HuH-7.5 (cell line): ENCODE measurements around the gene RINL.
"Not testable (repeated sequence)": the region's sequence is repeated elsewhere in the genome, so short reads cannot be mapped to it uniquely, and the experiment has no call there.

Experiments
- DNase-seq: peaks from one replicate; pipeline ENCODE4 v3.0.0; 2011; ENCODE audit warnings: low spot score

Gene RINL

DNA sequence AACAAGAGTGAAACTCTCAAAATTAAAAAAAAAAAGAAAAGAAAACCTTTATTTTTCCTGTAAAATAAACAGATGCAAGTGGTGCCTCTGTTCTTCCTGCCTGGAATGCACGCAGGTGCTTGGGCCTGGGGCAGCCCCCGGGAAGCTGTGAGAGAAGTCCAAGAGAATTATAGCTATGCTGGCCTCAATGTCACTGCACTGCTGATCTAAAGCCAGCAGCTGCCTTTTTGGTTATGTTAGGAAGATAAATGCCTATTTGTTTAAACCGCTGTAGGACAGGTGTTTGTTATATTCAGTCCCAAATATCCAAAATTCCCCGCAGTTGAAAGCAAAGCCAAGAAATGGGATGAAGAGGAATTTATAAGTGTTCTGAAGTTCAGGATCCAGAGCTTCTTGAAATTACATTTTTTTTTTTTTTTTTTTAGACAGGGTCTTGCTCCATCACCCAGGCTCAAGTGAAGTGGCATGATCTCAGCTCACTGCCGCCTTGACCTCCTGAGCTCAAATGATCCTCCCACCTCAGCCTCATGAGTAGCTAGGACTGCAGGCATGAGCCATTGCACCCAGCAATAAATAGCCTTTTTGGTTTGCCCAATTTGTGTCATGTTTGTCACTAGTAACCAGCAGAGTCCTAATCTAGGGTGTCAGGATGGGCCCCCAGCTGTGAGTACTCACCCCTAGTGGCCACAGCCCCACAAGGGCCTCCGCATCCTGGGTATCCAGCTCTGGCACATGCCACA is 2.2 kb downstream of the RINL start:
- DNase-seq = no peak

DNA sequence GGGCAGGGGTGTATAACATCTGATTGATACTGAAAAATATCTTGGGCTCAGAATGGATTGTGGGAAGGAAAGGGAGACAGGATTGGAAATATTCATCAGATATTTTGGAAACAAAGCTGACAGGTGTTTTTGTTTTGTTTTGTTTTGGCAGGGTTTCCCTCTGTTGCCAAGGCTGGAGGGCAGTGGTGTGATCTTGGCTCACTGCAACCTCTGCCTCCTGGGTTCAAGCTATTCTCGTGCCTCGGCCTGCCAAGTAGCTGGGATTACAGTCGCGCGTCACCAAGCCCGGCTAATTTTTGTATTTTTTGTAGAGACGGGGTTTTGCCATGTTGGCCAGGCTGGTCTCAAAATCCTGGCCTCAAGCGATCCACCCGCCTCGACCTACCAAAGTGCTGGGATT is 4.7 kb downstream of the RINL start:
- DNase-seq = not testable (repeated sequence)

DNA sequence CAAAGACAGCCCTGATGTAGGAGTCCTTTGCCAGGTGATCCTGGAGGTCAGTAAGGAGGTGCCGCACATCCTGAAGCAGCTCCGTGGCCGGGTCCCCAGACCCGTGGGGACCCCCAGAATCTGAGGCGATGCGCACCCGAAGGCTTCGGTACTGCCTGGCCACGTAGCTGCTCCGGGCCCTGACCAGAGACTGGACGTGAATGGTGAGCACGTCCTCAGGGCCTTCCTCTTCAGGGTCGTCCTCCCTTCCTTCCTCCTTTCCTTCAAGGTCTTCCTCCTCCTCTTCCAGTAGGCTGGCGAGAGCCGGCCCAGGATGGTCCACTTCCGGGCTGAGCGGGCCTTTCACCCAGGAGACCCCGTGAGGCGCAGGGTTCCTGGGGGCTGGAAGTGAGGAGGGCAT is 7.5 kb downstream of the RINL start:
- DNase-seq = no peak

DNA sequence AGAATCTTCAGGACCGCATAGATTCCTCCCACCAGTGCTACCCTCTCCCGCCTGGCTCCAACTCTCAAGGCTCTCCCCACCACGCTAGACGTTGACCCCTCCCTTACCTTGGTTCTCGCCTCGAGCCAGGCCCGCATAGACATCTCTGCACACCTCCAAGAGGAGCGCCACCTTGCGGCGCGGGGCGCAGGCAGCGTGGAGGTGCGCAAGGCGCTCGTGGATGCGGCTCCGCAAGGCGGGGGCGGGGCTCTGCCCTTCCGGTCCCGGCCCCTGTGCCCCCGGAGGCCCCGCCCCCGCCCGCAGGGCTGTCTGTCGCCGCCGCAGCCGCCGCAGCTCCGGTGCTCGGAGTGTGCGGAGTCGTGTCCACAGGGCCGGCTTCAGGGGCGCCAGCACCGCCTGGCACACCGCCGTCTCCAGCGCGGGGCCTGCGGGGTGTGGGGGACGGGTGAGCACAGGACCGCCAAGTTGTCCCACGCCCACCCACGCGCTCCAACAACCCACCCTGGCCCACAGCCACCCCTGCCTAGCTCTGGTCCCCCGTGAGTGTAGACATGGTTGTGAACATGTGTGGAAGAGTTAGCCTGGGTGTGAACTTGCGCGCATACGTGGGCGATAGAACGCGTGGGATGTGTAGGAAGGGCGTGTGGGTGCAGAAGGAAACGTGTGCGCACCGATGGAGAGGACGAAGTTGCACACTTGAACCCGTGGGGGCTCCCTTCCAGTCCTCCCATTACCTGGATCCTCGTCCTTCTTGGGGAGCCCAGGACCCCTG is 8.1 kb downstream of the RINL start:
- DNase-seq = peak; percentile 88

DNA sequence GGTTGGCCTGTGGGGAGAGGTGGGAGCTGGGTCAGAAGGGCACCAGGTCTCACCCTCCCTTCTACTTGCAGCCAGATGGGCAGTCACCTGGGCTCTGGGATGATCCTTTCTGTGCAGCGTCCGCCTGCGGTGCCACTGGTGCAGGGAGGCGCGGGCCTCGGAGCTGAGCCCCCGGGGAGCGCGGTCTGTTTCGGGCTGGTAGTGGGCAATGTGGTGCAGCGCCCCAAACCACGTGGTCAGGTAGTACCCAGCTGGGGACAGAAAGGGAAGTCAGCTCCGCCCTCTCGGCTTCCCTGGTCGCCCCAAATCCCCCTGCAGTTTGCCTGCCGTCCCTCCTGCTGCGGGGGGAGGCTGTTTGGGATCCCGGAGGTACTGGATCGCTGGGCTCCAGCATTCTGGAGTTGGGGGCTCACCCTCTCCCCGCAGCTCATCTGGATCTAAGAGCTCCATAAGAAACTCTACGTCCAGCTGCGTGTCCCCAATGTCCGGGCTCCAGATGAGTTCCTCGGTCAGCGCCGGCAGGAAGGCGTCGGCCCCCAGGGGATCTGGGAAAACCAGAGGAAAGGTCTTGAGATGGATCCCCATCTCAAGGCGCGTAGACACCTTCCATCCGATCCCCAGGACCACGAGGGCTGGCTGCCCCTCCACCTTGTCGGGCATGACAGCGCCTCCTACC is 8.8 kb downstream of the RINL start:
- DNase-seq = no peak

DNA sequence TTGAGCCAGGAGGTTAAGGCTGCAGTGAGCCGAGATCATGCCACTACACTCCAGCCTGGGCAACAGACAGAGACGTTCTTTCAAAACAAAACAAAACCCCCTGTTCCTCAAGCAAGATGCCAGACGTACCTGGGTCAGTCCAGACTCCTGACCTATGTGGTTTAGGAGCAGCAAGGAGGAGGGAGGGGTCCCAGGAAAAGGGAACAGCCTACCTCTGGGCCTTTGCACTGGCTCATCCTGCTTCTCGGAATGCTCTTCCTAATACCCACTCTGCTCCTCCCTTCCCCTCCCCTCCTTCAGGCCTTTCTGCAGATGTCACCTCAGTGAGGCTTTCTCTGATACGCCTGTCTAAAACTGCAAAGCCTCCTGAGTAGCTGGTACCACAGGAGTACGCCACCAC is 9.5 kb downstream of the RINL start:
- DNase-seq = no peak

DNA sequence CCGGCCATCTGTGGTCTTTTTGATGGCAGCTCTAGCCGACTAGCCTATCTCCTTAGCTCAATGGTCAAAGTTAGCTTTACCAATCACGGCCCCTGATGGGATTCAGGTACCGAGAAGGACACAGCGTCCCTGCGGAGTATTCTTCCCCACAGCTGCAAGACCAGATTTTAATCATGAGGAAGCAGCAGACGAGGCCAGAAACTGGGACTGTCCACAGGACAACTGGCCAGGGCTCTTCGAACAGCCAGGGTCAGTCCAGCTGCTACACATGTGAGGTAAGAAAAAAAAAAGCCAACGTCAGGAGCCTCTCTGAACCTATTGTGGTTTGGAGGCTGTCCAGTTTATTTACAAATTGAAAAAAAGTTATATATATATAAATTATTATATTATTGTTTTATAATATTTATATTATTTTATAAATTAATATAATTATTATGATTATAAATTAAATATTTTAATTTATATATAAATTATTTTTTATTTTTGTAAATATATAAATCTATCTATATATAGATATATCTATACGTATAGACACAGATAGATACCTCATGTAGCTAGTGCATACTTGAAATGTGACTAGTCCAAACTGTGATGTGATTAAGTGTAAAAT is 10.8 kb downstream of the RINL start:
- no peak for DNase-seq

DNA sequence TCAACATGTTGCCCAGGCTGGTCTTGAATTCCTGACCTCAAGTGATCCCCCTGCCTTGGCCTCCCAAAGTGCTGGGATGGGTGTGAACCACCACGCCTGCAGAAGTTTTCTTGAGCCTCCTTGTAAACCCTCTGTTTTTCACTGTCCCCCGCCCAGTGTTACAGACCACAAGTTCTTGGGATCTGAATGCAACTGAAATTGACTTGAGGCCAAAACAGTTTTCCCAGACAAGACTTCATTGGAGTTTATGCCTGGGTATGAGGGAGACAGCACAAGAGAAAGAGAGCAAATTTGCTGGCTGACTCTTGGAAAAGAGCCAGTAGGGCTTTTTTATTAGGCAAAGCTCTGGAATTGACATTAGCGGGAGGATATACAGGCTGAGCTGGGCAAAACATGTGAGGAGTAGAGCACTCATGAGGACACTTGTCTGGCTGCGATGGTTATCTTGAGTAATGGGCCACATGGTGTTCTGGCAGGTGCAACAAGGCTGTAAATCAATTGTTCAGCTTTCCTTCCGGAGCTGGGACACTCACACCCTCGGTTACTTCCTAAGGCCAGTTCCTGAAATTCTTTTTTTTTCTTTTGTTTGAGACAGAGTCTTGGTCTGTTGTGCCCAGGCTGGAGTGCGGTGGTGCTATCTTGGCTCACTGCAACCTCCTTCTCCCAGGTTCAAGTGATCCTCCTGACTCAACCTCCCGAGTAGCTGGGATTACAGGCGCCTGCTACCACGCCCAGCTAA is 15.6 kb downstream of the RINL start:
- DNase-seq = no peak

DNA sequence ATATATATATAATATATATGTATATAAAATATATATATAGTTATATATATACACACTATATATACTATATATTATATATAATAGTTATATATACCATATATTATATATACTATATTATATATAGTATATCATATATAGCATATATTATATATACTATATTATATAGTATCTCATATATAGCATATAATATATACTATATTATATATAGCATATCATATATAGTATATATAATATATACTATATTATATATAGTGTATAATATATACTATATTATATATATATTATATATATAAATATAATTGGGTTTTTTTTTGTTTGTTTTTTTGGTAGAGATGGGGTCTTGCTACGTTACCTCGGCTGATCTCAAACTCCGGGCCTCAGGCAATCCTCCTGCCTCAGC is 16.7 kb downstream of the RINL start:
- DNase-seq = no peak

DNA sequence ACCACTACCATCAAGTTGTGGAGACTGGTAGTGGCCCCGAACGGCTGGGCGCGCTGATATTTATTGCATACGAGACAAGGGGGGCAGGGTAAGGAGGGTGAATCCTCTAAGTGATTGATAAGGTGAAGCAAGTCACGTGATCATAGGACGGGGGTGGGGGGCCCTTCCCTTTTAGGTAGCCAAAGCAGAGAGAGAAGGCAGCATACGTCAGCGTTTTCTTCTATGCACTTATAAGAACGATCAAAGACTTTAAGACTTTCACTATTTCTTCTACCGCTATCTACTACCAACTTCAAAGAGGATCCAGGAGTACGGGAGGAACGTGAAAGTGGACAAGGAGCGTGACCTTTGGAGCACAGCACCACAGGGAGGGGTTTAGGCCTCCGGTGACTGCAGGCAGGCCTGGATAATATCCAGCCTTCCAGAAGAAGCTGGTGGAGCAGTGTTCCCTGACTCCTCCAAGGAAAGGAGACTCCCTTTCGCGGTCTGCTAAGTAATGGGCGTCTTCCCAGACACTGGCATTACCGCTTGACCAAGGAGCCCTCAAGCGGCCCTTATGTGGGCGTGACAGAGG is 18.4 kb downstream of the RINL start:
- not testable (repeated sequence) for DNase-seq

DNA sequence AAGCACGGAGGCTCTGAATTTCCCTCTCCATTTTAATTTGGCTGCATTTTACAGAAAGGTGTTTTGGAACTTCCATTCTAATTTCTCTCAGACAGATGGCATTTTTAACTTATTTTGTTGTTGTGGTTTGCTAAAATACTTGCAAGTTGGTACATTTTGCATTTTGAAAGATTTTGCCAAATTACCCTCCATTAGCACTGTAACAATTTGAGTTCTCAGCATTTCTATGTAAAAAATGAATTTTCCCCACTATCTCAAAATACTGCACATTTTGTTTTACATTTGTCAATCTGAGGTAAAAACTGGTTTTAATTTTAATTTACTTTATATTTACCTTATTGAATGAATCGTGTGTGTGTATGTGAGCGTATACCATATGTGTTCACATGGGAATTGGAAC is 21.3 kb downstream of the RINL start:
- no peak for DNase-seq

DNA sequence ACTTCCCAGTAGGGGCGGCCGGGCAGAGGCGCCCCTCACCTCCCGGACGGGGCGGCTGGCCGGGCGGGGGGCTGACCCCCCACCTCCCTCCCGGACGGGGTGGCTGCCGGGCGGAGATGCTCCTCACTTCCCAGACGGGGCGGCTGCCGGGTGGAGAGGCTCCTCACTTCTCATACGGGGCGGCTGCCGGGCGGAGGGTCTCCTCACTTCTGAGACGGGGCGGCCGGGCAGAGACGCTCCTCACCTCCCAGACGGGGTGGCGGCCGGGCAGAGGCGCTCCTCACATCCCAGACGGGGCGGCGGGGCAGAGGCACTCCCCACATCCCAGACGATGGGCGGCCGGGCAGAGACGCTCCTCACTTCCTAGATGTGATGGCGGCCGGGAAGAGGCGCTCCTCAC is 22.3 kb downstream of the RINL start:
- DNase-seq = not testable (repeated sequence)

DNA sequence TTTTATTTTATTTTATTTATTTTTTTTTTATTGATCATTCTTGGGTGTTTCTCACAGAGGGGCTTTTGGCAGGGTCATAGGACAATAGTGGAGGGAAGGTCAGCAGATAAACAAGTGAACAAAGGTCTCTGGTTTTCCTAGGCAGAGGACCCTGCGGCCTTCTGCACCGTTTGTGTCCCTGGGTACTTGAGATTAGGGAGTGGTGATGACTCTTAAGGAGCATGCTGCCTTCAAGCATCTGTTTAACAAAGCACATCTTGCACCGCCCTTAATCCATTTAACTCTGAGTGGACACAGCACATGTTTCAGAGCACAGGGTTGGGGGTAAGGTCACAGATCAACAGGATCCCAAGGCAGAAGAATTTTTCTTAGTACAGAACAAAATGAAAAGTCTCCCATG is 23.1 kb downstream of the RINL start:
- DNase-seq = not testable (repeated sequence)

DNA sequence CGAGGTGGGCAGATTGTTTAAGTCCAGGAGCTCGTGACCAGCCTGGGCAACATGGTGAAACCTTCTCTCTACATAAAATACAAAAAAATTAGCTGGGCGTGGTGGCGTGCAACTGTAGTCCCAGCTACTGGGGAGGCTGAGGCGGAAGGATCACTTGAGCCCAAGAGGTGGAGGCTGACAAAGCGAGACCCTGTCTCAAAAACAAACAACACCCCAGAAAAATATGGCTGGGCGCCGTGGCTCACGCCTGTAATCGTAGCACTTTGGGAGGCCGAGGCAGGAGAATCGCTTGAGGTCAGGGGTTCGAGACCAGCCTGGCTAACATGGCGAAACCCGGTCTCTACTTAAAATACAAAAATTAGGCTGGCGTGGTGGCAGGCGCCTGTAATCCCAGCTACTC is 24.9 kb downstream of the RINL start:
- no peak for DNase-seq

DNA sequence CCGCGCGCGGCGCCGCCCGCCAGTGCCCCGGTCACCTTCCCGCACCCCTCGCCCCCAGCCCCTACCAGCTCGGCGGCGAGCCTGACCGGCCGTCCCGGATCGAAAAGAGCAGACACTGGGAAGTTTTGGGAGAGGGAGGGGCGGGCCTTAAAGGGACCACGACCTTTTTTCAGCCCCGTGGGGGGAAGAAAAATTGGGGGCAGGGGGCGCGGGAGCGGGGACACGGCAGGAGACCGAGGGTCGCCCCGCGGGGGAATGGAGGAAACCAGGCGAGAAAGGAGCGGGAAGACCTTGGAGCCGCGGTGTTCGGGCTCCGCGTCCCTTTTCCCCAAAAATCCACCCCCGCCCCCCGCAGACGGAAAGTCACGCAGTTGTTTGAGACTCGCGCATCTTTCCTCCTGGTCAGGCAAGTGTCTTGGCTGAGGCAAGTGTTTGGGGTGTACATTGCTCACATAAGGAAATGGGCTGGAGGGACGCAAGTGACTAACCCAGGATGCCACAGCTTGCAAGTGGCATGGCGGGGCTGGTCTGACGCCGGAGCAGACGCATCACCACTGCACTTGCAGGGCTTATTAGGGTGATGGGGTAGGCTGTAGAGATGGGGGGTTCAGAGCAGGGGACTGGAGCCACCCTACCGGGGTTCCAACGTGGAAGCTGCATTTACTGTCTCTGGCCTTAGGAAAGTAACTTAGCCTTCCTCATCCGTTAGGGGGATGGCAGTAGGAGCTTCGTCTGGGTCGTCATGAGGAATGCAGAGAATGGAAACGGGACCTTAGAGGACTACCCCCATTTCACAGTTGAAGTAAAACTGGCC is 25.6 kb downstream of the RINL start:
- peak; percentile 79 for DNase-seq

DNA sequence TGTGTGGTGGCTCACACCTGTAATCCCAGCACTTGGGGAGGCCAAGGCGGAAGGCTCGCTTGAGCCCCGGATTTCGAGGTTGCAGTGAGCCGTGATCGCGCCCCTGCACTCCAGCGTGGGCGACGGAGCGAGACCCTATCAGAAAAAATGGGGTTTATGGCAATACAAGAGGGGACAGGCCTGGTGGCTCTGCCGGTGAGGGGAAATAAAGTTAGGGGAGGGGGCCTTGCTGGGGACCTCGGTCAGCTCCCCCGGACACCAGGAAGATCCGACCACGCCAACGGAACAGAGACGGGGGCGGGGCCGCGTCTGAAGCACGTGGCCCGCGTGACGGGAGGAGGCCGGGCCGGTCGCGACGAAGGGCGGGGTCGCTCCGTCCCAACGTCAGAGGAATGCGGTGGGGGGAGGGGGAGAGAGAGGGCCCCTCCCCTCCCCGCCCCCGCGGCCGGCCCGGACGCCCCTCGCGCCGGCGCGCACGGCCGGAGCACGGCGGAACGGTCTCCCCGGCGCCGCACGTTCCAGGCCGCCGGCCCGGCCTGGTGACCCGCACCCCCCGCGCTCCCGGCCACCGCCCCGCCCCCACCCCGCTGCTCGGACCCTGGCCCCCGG is 26.3 kb downstream of the RINL start:
- peak; percentile 86 for DNase-seq

DNA sequence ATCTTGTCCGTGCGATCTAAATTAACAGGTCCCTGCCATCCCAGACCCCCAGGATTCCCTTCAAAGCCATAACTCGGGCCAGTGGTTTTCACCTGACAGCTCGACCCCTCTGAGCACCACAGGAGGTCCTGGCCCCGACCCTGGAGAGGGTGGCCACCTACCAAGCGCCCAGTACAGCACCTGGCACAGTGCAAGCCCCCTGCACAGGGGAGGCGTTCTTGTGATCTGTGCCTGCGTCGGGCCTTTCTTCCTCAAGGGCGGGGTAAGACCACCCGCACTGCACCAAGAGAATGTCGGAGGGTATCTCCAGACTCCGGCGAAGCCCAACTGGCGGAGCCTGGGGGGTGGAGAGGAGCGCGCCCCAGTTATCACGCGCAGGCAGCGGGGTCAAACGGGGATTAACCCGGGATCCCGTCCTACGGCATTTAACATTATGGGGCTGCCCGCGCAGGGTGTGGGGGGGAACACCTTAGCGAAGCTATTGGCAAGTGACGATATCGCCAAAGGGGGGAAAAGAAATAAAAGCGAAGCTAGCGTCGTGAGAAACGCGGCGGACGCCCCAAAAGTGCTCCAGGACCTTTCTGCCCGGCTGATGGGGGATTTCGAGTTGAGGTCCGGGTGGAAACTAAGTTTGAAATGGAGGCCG is 27.0 kb downstream of the RINL start:
- no peak for DNase-seq

DNA sequence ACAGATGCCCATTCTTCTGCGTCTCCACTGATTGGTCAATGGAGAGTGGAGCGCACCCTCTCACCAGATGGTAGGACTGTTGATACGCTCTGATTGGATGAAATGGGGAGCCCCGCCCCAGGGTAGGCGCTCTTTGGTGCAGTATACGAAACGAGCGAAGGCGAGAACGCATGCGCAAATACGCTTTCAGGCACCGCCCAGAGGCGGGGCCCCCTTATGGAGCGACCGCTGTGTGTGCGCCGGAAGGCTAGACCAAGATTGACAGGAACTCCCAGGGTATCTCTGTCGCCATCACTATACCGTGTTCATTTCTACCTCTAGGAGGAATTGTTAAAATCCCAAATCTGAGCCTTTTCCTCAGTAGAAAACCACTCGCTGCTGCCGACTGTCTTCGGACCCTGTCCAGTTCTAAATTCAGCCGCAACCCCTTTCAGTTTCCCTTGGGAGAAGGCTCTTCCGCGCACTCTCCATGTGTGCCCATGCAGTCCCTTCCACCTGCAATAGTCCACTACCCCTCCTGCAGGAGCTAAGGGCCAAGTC is 27.6 kb downstream of the RINL start:
- peak; percentile 98 for DNase-seq

DNA sequence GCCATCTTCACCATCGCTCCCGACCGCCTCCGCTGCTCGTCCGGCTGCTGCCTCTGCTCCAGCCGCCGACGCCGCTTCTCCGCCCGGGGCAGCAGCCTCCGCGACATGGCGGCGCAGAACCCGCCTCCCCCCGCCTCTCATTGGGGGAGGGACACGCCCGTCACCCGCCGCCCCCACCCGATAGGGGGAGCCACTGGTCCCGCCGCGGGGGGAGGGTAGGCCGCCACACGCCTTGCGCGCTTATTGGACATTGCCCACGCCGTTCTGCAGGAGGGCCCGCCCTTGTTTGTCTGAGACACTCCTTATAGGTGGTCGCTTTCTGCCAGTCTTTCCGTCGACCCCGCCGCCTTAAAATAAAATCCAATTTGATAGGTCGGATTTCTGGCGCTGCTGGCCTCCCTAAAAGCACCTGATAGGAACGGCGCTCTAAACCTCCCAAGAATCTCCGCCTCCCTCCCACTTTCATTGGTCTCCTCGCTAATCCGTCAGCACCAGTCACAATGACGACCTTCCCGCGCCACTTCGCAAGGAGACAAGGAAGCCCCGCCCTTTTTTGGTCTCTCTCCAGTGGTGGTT is 28.1 kb downstream of the RINL start, which contains the start of gene HNRNPL:
Gene HNRNPL (minus strand): TSS at position 127 of the 576 bp plus-strand sequence. CDS start 20 bp downstream, at position 107.
- peak; percentile 94 for DNase-seq
